Inflammatory macrophage (primary cell): Measurements from ENCODE around the gene MTMR3.

Experiments used
- DNase-seq, 2 donors: peaks; one replicate each; pipeline ENCODE4 v3.0.0-alpha.2; 2020 to 2022

Gene MTMR3

GRCh38 chr22:29870574-29870973, 12.4 kb upstream of the MTMR3 start:
- no peak for DNase-seq

GRCh38 chr22:29871684-29872083, 11.3 kb upstream of the MTMR3 start:
- DNase-seq: no peak

DNA sequence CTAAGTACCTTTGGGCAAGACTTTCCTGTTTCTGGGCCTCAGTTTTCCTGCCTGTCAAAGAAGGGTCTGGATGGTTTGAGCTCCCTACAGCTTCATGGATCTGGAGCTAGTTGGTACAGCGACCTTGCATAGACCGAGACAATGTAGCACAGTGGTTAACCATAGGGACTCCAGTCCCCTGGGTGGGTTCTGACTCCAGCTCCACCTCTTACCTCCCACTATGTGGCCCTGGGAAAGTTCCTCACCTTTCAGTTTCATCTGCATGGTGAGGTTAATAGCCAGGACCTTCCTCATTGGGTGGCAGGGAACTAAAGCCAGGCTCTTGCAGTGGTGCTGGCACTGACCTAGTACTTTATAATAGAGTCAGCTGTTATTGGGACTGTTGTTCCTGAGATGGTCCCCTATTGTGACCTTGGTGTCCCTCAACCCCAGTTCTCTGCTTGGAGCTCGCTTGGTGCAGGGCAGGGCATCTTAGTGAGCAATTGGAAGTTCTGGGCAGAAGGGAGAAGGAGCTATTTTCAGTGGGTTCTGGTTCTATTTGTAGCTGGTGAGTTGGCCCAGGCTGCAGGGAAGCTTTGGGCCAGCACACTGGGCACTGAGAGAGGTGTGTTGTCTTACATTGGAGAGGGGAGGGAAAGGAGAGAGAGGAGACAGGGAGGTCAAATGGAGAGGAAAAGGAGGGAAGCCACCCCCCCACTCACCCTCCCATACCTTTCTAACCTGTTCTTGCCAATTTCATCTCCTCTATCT, 10.7 kb upstream of the MTMR3 start:
- no peak for DNase-seq

- peak; percentile 77 to 79 for DNase-seq
Measured at GRCh38 chr22:29872989-29873388, 10.0 kb upstream of the MTMR3 start.

GRCh38 chr22:29873943-29874342, 9.0 kb upstream of the MTMR3 start:
- DNase-seq: no peak

GRCh38 chr22:29877620-29878019, 5.4 kb upstream of the MTMR3 start:
- DNase-seq: peak in 1 of 2 donors; percentile 54

GRCh38 chr22:29879753-29880152, 3.2 kb upstream of the MTMR3 start:
- no peak for DNase-seq

DNA sequence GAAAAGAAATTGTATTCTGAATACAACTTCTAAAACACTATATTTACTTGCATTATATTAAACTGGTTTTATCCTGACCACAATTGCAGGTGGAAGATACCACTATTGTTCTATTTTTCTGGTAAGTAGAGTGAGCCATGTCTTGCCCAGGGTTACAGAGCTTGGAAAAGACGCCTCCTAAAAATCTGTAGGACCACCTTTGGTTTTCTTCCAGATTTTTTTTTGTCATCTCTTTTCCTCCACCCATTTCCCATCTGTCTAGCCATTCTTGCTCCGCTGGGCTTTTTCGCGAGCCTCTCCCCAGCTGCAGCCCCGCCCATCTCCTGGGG, 294 bp upstream of the MTMR3 start:
- no peak for DNase-seq

GRCh38 chr22:29883775-29884097, 762 bp downstream of the MTMR3 start:
- peak in 1 of 2 donors; percentile 36 for DNase-seq

GRCh38 chr22:29885610-29886009, 2.6 kb downstream of the MTMR3 start:
- DNase-seq: no peak

DNA sequence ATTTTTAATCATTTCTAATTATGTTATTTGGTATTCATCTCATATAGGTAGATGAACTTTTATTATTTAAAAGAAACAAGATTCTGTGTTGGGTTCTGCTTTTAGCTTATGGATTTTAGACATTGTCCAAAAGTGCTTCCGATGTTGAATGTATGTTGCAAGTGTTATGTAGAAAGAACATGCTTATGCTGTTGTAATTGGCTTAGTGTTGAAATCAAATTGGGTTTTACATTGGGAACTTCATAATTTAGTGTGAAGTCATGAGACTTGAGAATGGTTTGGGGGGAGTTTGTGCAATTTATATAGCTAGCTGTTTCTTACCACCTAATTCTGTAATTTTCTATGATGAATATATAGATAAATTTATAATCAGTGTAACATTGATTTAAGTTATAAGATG, 3.6 kb downstream of the MTMR3 start:
- DNase-seq: peak; percentile 68 to 96

GRCh38 chr22:29887358-29887757, 4.4 kb downstream of the MTMR3 start:
- peak; percentile 21 to 22 for DNase-seq

GRCh38 chr22:29890760-29891159, 7.8 kb downstream of the MTMR3 start:
- DNase-seq: no peak

DNA sequence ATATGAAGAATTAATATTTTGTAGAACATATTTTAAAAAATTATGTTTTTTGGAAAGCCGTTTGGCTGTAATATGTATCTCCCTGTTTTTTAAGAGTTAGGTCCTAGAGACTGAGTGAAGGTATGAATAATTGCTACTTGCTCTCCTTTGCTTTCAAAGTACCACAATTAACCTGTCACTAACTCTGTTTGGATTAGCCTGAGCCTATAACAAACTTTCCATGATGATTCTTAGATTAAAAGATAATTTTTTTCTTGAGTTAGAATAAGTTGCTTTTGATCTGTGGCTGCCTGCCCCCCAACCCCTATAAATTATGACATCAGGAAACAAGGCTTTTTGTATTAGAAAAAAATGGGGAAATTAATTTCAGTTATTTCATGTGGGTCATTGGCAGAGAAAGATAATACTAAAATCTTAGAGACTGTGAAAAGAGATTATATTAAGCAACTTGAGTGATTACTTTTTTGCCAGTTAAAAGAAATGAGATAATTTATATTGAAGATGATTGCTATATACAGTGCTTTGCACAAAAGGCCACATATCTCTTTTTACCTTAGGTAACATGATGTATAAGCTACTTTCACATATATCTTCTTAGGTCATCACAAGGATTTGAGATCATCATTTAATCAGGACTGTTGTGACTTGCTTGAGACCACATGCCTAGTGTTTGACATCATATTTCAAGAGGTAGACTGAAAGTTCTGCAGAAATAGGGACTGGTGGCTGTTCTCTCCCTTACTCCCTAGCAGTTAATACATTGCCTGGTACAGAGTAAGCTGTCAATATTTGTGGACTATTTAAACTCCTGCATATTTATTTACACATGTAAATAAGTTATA, 9.6 kb downstream of the MTMR3 start:
- no peak for DNase-seq

DNA sequence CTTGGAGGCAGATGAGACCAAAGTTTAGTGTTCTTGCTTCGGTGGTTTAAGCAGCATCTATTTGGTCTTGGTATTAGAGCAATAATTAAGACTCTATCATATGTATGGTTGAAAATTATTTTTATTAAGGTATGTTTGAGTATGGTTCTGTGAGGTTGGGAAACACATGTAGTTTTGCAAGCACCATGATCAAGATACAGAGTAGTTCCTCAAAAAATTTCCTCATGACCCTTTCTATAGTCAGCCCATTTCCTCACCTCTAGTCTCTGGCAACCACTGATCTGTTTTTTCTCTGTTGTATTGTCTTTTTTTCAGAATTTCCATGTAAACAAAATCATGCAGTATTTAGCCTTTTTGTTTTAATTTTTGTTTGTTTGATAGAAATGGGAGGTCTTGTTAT, 18.4 kb downstream of the MTMR3 start:
- DNase-seq: peak; percentile 68 to 83

- DNase-seq: no peak
Measured at GRCh38 chr22:29903371-29903770, 20.4 kb downstream of the MTMR3 start.

DNA sequence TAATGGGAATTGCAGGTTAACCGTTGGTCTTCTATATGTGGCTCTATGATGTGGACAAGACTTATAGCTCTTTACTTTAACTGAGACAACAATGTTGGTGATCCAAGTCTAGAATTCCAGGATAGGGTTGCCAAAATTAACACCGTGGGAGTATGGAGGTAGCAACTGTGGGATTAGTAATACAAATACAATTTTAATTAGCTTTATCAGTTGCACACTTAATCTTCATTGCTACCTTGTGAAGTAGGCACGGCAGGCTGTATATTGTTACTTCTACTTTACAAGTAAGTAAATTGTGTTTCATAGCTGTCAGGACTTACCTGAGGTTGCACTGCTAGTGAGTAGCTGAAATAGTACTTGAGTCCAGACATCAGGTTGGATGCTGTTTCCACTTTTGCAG, 21.0 kb downstream of the MTMR3 start:
- DNase-seq: no peak

DNA sequence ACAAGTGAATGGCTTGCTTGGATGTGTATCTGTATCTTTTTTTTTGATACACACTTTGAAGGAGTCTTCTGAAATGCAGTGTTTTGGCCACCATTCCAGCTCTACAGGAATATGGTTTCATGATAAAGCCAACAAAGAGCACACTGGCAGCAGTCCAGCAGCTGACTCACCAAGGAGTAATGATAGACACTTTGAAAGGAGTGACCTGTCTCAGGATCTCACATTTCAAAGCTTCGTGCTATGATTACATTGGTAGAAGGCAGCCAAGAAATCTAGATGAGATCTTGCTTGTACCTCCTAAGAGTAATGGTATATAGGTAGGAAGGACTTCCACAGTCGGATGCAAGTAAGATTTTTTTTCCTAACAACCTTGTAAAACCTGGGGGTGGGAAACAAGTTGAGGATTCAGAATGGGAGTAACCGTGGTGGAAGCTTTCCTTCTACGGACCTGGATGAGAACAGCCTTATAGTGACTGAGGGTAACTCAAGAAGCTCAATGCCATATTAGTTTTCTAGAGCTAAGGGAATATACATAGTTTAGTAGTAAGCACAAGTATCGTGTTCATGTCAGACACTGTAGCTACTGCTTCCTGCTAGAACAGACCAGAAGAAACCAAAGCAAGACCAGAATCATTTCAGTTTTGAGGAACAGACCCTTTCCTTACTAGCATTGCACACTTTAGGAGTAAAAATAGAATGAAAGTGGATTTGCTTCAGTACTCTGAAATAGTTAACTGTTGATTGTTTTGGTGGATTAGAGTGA, 25.0 kb downstream of the MTMR3 start:
- peak; percentile 69 to 72 for DNase-seq

GRCh38 chr22:29912141-29912540, 29.2 kb downstream of the MTMR3 start:
- DNase-seq: no peak

DNA sequence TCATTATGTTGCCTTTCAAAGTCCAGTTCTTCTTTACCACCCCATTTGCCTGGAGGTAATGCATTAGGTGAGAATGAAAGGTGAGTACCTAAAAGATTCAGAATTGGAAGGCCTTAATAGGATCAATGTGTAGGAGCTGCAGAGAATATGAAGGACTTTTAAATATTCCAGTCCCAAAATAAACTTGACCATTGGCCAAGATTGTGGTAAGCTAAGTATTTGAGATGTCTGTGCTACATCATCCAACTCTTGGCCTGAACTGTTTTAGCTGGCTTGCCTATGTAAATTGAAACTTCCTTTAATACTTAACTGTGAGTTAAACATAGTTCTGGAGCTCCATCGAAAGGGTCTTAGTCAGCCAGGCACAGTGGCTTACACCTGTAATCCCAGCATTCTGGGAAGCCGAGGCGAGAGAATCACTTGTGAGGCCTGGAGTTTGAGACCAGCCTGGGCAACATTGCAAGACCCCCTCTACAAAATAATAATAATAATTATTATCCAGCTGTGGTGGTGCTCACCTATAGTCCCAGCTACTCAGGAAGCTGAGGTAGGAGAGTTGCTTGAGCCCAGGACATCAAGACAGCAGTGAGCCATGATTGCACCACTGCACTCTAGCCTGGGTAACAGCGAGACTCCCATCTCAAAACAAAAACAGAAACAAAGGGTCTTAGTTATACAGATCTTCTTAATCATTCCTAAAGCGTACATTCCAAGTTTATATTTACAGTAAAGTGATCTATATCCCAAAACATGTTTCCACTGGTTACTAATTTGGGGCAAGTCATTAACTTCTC, 29.8 kb downstream of the MTMR3 start:
- no peak for DNase-seq

GRCh38 chr22:29914165-29914564, 31.2 kb downstream of the MTMR3 start:
- DNase-seq: peak in 1 of 2 donors; percentile 28

DNA sequence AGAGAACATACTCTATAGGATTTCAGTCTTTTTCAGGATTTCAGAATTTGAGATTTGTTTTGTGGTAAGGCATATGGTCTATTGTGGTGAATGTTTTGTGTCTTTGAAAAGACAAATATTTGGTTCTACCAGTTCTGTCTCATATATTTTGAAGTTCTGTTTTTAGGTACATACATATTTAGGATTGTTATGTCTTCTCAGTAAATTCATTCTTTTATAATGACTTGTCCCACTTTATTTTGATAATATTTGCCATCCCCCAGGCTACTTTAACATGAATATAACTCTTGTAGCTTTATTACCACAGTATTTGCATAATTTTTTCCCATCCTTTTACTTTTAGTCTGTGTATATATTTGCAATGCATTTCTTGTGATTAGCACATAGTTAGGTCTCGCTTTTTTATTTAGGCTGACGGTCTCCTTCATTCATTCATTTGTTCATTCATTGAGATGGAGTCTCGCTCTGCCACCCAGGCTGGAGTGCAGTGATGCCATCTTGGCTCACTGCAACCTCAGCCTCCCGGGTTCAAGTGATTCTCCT, 32.1 kb downstream of the MTMR3 start:
- DNase-seq: no peak
